ENCODE data around the gene NFIC. TPM values are rescaled to one million over a fixed set of nuclear protein-coding genes. Genes with fewer than 3 reads are reported as not detected.

Gene NFIC
- total and polyA plus RNA-seq, 2 donors from 2014 or later, result 20.3 to 173 TPM

DNA sequence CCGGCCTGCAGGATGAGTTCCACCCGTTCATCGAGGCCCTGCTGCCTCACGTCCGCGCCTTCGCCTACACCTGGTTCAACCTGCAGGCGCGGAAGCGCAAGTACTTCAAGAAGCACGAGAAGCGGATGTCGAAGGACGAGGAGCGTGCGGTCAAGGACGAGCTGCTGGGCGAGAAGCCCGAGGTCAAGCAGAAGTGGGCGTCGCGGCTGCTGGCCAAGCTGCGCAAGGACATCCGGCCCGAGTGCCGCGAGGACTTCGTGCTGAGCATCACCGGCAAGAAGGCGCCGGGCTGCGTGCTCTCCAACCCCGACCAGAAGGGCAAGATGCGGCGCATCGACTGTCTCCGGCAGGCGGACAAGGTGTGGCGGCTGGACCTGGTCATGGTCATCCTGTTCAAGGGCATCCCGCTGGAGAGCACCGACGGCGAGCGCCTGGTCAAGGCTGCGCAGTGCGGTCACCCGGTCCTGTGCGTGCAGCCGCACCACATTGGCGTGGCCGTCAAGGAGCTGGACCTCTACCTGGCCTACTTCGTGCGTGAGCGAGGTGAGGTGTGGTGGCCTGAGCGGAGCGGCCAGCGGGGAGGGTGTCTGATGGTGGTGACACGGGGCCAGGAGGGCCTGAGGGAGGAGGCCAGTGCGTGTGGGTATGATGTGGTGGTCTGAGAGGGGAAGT, 15.5 kb downstream of the NFIC start:
- intact Hi-C loops (cut with DNase I), result no loop called here
- Histone ChIP-seq H3K9ac (ENCODE audit: low read length in 3 of 3) (no peak overlapping the region), H3K27me3 (ENCODE audit: control insufficient read depth, insufficient read depth, low read length) (no peaks in the 10 kb centered on the region), H3K9me3 (ENCODE audit: control insufficient read depth in 2 of 3, insufficient read depth in 1 of 3, low read length in 3 of 3) (no peaks in the 10 kb centered on the region), H3K4me1 (ENCODE audit: control insufficient read depth in 2 of 3, insufficient read depth in 2 of 3, low read depth in 1 of 3, low read length in 3 of 3) (peaks cover 0 to 26% (median 8%) of the 10 kb centered on the region in 3 donors), H3K4me3 (ENCODE audit: low read length in 3 of 3) (no peak overlapping the region), H3K36me3 (ENCODE audit: control insufficient read depth in 2 of 3, insufficient read depth in 3 of 3, low read length in 3 of 3) (peaks cover 0 to 8% (median 2%) of the 10 kb centered on the region in 3 donors), H3K27ac (ENCODE audit: low read depth in 2 of 2, low read length in 2 of 2) (no peak overlapping the region)
- TF ChIP-seq, protein P1, sequence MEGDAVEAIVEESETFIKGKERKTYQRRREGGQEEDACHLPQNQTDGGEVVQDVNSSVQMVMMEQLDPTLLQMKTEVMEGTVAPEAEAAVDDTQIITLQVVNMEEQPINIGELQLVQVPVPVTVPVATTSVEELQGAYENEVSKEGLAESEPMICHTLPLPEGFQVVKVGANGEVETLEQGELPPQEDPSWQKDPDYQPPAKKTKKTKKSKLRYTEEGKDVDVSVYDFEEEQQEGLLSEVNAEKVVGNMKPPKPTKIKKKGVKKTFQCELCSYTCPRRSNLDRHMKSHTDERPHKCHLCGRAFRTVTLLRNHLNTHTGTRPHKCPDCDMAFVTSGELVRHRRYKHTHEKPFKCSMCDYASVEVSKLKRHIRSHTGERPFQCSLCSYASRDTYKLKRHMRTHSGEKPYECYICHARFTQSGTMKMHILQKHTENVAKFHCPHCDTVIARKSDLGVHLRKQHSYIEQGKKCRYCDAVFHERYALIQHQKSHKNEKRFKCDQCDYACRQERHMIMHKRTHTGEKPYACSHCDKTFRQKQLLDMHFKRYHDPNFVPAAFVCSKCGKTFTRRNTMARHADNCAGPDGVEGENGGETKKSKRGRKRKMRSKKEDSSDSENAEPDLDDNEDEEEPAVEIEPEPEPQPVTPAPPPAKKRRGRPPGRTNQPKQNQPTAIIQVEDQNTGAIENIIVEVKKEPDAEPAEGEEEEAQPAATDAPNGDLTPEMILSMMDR (IDR thresholded peaks at IDR 0.05; ENCODE audit: borderline replicate concordance, extremely low read depth, insufficient read depth), result no peak
- FAIRE-seq, result no peak
- no peak for DNase-seq

DNA sequence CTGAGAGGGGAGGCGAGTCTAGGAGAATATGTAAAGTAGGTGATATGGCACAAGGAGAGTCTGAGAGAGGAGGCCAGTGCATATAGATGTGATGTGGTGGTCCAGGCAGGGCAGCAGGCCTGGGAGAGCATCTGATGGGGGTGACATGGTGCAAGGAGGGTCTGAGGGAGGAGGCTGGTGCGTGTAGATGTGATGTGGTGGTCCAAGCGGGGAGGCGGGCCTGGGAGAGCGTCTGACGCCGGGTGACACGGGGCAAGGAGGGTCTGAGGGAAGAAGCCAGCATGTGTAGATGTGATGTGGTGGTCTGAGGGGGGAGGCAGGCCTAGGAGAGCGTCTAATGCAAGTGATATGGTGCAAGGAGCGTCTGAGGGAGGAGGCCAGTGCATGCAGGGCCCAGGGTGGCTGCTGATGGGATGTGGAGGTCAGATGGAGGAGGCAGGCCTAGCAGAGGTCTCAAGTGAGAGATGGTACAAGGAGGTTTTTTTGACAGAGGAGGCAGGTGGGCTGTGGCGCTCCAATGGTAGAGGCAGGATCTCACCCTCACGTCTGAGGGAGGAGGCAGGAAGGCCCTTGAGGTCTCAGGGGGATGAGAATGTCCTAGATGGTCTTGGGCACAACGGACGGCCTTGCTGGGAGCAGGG, 16.2 kb downstream of the NFIC start:
- no peak overlapping the region for H3K9ac ChIP-seq (ENCODE audit: low read length in 3 of 3)
- H3K27ac ChIP-seq (ENCODE audit: low read depth in 2 of 2, low read length in 2 of 2), result no peak overlapping the region
- H3K36me3 ChIP-seq (ENCODE audit: control insufficient read depth in 2 of 3, insufficient read depth in 3 of 3, low read length in 3 of 3), result peaks cover 0 to 8% (median 2%) of the 10 kb centered on the region in 3 donors
- intact Hi-C loops (cut with DNase I), result no loop called here
- FAIRE-seq (no peak), DNase-seq (no peak)
- TF ChIP-seq, protein P1 (IDR thresholded peaks at IDR 0.05; ENCODE audit: borderline replicate concordance, extremely low read depth, insufficient read depth), result no peak
- peaks cover 0 to 29% (median 12%) of the 10 kb centered on the region in 3 donors for H3K4me1 ChIP-seq (ENCODE audit: control insufficient read depth in 2 of 3, insufficient read depth in 2 of 3, low read depth in 1 of 3, low read length in 3 of 3)
- no peaks in the 10 kb centered on the region for H3K9me3 ChIP-seq (ENCODE audit: control insufficient read depth in 2 of 3, insufficient read depth in 1 of 3, low read length in 3 of 3)
- H3K4me3 ChIP-seq (ENCODE audit: low read length in 3 of 3), result no peak overlapping the region
- H3K27me3 ChIP-seq (ENCODE audit: control insufficient read depth, insufficient read depth, low read length), result no peaks in the 10 kb centered on the region

DNA sequence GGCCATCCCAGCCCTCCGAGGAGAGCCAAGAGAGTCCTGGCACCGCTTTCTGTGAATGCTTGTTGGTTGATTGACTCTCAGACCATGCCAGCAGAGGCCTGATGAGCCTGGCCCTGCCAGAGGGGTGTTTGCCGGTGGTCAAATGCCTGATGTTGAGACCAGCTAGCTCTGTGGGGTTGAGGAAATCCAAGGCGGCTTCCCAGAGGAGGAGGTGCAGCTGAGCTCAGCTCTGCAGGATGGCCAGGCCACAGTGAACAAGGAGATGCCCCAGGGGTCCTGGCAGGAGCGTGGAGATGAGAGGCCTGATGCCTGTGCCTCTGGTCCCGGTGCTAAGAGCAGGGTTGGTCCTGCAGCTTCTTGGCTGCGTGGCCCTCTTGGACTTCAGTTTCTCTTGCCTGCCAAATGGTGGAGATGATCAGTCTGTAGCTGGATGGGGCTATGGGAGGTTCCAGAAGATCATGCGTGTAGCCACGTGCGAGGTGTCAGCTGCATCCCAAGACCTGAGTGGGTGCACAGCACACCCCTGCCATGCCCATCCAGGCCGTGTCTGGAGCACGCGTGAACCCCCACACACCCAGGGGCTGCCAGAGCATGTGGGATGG, 16.8 kb downstream of the NFIC start:
- Histone ChIP-seq H3K36me3 (ENCODE audit: control insufficient read depth in 2 of 3, insufficient read depth in 3 of 3, low read length in 3 of 3) (peaks cover 0 to 8% (median 2%) of the 10 kb centered on the region in 3 donors), H3K27ac (ENCODE audit: low read depth in 2 of 2, low read length in 2 of 2) (peak overlapping the region in 1 of 2 donors; percentile 63), H3K4me1 (ENCODE audit: control insufficient read depth in 2 of 3, insufficient read depth in 2 of 3, low read depth in 1 of 3, low read length in 3 of 3) (peaks cover 0 to 34% (median 12%) of the 10 kb centered on the region in 3 donors), H3K4me3 (ENCODE audit: low read length in 3 of 3) (no peak overlapping the region), H3K27me3 (ENCODE audit: control insufficient read depth, insufficient read depth, low read length) (no peaks in the 10 kb centered on the region), H3K9me3 (ENCODE audit: control insufficient read depth in 2 of 3, insufficient read depth in 1 of 3, low read length in 3 of 3) (no peaks in the 10 kb centered on the region), H3K9ac (ENCODE audit: low read length in 3 of 3) (no peak overlapping the region)
- TF ChIP-seq, protein P1 (IDR thresholded peaks at IDR 0.05; ENCODE audit: borderline replicate concordance, extremely low read depth, insufficient read depth), result no peak
- intact Hi-C loops (cut with DNase I), result no loop called here
- FAIRE-seq (no peak), DNase-seq (no peak)

Measured in kidney (tissue), 14 donors.